Fibroblast of skin of back (primary cell): ENCODE measurements around the gene MAST4.
A peak's percentile ranks its signal among the peaks of the same experiment; 100 is the strongest.

Experiments
- DNase-seq: peaks from one replicate; pipeline ENCODE4 v3.0.0-alpha.2; 2013

The MAST4 gene

DNA sequence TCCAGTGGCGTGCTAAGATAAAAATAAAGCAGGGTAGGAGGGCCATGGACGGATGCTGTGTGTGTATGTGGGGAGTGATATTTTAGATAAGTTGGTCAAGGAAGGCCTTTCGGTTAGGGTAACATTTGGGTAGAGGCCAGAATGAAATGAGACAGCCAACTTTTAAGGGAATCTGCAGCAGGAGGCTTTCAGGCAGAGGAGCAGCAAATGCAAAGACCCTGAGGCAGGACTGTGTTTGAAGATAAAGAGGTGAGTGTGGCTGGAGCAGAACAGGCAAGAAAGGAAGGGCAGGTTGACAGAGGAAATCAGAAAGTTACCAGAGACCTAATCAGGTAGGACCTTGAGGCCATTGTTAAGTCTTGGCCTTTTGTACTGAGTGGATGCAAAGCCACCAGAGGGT, 106.2 kb downstream of the MAST4 start:
- DNase-seq: no peak

DNA sequence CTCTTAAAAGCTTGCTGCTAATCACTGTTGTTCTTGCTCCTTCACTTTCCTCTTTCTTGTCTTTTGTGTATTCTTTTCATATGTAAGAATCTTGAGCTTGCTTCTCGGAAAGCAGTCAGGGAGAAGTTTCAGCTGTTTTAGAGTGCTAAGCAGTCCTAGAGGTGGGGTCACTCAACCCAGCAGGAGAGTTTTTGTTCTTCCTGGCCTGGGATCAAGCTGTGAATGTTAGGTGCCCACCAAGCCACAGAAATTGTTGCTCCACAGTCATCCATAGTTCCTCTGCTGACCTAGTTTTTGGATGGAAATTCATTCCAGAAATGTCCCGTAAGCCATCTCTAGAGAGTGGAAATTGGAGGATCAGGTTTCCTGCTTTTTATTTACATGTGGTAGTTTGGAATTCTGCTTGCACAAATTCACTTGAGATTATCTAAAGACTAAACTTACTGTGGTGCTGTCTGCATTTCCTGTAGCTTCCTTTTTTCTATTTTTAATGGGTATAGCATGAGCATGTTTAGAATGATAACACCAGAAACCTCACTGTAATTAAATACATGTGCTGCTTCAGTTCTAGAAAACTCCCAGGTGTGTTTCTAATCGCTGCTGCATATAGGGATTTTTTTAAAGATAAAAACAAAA, 108.7 kb downstream of the MAST4 start:
- peak; percentile 82 for DNase-seq

DNA sequence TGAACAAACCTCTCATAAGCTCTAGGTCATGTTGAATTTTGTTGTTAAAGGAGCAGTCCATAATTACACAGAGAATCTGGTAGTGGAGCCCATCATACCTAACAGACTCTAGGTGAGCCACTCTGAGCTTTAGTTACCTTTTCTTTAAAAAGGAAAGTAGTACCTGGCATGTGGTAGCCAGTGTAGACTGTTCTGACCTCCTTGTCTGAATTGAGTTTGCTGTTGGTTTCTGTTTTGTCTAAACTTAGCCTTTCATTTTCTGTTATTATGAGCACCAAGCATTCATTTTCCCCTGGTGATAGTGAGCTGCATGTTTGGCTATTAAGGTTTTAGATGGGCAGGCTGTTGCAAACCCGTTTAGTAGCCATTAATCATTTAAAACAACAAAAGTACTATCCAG, 112.2 kb downstream of the MAST4 start:
- DNase-seq: no peak

DNA sequence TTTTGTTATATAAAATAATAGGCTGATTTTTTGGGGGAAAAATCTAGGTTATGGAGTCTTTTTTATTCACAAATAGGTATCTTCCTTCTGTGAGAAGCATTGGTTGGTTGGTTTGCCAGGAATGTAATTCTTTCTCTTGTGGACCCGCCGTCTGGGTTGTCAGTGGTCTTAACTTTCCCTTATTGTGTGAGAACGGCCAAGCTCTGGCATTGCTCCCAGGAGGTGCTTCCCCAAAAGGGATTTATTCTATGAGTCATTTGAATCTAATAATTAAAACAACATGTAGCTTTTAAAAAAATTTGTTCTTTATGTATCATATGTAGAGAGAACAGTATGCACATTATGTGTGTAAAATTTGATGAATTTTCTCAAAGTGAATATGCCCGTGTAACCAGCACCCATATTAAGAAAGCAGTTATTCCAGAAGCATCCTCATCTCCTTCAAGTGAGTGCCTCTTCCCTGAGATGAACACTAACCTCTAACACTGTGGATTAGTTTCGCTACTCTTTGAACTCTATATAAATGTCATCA, 114.4 kb downstream of the MAST4 start:
- DNase-seq: peak; percentile 88

DNA sequence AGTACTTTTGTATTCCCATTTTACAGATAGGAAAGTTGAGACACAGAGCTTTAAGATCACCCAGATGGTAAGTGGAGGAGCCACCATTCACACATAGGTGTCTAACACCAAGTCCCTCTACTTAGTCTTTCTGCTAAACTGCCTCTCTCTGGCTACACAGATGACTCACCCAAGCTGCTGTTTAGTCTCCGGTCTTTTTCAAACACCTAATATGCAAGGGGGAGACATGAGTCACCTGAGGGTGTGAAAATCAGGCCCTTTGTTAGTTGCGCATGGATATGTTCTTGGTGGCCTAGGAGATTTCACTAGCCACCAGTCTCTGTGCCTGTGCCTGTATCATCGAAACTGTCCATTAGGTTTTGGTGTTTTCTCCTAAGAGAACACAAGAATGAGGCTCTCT, 117.8 kb downstream of the MAST4 start:
- peak; percentile 53 for DNase-seq

DNA sequence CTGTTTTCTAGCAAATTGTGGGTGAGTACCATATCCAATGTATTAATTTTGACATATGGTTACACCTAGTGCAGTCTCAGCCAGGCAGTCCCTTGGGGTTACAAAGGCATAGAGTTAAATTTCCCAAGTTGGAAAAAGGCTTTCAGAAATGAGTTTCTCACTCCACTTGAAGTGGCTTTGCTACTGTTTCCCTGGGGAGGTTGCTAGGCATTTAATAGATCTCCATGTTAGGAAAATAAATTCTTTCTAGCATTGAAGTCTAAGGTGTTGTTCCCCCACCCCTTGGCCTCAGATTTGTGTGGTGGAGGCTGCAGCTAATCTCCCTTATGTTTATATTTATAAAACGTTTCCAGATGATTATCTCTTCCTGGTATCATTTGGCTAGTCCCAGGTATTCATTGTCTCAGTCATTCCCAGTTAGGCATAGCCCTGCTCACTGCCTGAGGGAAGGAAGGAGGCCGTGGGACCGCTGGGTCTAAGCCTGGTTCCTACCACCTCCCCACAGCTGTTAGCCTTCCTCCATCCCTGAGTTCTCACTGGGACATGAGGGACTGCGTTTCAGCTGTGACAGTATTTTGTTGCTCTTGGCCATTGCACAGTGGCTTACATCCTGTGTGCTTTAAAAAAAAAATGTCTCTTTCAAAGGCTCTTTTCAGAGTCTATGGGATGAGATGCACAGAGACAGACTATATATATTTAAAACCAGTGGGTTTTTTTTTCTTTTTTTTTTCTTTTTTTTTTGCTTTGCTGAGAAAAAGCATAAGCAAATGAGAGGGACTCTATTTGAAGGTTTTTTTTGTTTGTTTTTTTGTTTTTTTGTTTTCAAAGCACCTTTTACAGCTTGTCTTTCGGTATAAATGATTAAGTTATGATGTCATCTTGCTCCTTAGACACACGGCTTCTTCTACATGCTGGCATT, 121.5 kb downstream of the MAST4 start:
- peak; percentile 33 for DNase-seq

DNA sequence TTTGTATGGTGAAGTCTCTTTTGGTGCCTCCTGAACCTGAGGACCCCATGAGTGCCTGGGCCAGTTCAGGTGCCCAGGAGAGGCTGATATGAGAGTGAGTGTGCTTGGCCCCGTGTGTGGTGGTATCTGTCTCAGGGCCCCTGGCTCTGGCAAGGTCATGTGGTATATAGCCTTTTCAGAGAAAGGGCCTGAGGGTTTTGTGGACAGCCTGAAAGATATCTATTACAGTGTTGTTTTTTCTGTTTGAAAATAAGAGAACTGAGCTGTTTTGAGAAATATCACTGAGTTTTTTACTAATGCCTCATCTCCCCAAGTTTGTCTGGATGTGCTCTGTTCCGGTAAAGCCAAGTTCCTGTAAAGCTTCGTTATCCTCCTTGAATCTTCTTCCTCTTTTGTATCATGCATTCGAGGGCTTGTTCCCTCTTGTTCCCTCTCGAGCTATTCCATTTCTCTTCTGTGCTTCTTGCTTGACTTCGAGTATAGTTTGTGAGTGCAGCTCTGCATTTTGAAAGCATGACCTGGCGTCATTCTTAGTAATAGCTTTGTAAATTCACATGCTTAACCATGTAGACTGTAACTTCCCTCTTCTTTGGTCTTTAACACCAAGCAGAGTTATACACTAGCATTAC, 122.3 kb downstream of the MAST4 start:
- DNase-seq: no peak

DNA sequence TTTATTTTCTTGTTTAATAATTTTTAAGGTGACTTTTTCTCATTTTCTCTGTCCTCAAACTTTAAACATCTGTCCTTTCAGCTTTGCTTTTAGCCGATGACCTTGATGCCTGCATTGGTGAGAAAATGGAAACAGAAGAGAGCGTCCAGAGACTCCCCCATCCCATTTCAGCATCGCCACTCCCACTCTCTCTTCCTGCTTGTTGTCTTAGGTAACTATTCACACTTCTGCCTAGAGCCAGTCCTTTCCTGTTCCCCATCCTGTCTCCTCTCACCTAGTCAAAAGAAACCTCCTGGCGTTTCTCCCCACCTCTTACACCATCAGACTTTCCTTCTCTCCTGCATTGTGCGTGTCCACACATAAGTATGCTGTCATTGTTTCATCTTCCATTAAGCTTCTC, 124.6 kb downstream of the MAST4 start:
- no peak for DNase-seq

DNA sequence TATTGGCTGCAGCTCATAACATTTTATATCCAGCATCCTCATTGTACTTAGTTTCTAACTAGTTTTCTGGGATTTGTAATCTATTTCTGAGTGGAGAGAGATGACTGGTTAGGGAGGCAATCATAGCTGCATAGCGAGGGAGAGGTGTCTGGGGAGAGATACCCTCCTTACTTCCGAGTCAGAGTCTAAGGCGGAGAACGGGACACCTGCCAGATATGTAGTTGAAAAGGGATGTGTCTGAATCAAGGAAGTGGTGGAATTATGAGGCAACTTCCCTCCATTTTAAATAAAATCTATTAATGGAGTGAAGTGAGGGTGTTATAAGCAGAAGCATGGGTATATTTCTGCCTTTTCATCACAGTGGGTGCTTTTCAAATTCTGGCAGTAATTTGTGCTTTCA, 126.5 kb downstream of the MAST4 start:
- no peak for DNase-seq

DNA sequence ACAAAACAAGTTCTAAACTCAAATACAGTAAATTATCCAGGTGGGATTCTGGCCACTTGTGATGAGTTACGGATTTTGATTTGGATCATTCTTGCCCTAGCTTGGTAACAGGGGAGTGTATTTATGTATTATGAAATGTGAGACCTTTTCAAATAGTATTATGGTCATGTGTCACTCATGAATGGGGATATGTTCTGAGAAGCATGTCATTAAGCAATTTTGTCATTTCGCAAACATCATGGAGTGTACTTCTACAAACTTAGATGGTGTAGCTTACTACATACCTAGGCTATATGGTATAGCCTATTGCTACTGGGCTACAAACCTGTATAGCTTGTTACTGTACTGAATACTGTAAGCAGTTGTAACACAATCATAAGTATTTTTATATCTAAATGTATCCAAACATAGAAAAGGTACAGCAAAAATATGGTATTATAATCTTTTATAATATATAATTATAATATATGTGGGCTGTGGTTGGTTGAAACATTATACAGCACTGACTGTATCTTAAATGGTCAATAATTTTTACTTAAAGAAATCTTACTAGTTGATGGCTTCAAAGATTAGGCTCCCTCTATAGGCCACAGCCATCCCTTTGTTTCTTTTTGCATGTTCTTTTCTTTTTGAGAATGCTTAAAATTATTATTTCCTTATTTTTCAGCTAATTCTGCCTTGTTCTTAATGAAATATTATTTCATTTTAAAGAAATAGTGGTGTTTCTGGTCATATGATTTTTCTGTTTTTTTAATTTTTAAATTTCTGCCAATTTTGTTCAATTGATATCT, 128.4 kb downstream of the MAST4 start:
- DNase-seq: no peak

DNA sequence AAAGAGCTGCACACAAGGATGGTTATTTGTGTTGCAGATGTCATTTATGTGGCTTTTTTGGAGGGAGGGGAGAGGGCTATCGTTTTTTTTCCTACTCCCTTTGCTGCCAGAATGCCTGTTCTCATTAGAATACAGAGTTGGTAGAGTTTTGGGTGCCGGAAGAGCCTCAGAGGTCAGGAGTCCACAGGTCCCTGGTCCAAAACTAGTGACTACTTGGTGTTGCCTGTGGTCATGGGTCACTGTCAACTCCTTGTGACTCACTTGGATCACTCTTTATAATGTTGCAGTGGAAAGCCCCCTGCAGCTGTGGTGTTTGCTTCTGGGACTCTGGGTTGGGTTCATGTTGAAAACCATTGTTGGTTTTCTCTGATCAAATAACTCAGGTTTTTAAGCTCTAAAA, 131.4 kb downstream of the MAST4 start:
- DNase-seq: no peak

DNA sequence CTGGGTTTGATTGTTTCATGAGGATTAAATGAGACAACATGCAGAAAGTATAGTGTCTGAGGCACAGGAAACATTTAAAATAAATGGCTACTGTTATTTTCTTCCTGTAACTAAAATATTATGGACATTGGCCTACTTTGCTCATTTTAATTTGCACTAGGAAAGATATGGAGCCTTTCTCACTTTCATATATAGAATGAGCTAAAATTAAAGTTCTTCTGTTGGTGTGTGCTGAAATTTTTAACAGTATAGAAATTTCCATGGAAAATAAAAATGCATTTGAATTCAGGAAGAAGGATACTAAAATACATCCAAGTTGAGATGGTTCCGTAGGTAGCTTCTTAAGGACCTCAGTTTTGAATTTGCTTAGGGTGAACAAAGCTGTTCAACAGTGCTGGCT, 131.9 kb downstream of the MAST4 start:
- no peak for DNase-seq

DNA sequence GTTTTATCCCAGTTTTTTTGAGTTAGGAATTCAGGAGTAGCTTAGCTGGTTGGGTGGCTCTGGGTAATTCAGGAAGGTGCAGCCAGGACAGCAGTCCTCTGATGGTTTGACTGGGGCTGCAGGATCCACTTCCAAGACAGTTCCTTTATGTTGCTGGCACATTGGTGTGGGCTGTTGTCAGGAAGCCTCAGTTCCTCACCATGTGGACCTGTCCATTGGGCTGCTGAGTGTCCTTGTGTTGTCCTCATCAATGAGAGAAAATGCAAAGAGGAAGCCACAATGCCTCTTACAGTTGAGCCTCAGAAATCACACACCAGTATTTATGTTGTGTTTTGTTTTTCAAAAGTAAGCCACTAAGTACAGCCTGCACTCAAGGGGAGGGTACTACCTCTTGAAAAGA, 140.9 kb downstream of the MAST4 start:
- no peak for DNase-seq

DNA sequence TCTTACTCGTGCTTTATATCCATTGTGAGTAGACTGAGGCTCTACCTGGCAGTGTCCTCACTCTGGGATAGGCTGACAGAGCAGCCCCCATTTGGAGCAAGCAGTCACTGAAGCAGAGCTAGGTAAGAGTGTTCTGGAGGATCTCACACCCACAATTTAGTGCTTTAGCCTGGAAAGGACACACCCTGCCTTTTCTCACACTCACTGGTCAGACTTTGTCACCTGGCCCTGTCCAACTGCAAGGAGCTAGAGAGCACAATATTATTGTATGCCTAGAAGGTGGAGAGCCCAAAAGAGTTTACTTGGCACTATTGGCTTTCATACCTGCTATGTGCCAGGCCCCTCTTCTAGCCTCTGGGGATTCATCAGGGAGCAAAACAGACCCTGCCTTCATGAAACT, 141.9 kb downstream of the MAST4 start:
- no peak for DNase-seq

DNA sequence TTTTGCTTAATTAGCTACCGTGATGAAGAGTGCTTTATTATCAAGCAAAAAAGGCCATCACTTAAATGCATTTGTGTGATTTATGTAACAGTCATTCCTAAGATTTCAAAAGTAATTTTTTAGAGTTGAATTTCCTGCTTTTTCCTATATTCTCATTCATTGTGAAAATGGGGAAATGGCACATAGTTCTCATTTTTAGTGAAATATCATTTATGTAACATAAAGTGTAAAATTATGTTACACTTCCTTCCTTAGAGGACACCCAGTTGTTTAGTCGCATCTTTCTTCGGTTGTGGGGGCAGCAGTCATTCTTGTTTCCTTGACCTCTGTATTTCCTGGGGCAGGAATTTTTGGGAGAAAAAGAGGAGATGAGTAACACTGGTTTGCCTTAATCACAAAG, 142.8 kb downstream of the MAST4 start:
- no peak for DNase-seq

DNA sequence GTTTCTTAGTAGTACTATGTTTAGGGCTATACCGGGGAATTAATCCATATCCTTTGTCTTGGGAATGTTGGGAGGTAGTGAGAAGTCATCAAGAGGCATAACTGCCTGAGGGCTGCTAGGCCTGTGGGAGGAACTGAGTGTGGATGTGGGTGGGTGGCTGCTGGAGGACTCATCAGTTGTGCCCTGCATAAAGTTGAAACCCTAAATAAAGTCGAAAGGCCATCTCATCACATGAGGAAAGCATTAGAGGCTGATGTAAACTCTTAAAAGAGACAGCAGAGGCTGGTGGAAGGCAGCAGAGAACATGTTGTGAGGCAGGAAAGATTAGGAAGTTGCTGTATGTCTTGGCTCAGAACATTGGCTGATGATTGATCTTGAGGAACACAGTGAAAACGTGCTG, 143.8 kb downstream of the MAST4 start:
- DNase-seq: no peak

DNA sequence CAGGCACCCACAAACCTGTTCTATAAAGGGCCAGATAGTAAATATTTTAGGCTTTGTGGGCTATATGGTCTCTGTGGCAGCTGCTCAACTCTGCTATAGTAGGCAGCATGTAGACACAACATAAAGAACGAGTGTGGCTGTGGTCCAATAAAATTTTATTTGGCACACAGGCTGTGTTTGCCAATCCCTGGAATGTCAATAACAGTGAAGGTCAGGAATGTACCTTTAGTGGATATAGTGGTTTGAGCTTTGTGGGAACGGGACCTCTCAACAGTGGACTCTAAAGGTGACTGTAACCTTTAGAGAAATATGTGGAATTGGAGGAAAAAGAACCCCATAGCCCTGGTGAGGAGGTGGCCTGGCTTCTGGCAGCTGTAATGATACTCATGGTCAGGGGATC, 145.2 kb downstream of the MAST4 start:
- DNase-seq: no peak

DNA sequence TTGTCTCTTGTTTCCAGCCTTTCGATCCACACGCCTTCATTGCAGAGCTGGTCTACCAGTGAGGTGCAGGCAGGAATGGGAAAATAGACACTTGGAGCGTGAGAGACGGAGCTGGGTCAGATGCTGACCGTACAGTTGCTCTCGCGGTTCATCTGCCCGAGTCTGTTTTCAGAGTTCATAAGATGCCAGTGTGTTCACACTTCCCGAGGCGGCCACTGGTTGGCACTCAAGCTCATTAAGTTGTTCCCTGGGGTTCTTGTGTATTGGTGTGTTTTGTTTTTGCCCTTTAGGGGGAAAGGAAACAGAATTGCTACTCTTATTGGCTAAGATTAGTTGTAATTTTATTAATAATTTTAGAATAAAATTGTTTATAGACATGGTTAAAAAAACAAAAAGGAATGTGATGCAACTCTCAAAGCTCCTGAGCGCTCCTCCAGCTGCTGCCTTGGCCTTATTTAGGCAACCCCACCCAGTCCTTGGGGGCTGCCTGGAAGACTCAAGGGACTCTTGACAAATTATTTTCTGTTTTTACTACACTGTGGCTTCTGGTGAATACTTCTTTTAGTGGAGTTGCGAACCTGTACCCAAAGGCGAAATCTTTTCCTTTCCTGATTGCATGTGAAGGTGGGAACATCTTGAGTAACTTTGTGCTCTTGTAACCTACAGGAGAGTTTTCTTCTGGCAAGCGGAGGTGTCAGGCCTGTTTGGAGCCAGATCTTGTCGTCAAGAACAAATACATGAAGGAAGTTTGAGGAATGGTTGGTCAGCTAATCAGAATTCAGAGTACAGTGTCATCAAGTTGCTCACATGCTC, 146.1 kb downstream of the MAST4 start:
- no peak for DNase-seq

DNA sequence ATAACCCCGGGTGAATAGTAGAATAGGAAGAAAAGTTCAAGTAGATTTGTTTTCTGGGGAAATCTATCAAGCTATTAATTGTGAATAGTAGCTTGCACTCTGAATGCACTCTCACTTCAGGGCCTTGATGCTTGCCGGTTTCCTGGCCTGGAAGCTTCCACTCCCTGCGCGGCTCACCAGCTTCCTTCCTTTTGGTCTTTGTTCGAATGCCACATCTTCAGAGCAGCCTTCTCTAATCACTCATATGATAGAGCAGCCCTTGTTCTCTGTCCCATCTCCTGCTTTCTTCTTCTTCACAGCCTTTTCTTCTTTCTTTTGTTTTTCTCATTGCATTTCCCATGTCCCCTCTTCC, 146.7 kb downstream of the MAST4 start:
- no peak for DNase-seq

DNA sequence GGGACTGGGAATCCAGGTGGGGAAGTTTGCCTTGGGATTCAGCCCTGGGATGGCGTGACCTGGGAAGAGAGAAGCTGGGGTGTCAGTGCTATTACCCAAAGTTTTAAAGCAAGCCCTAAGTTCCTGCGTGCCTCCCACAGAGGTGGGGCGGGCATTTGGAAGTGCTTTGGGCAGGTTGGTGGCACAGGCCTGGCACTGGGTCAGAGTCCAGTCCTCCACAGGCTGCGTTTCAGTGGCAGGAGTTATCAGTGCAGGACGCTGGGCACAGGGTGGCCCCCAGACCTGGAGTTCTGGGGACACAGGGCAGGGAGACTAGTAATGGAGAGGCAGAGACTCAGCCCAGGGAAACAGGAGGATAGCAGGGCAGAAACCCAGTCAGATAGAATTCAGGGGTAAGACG, 147.2 kb downstream of the MAST4 start:
- DNase-seq: no peak

DNA sequence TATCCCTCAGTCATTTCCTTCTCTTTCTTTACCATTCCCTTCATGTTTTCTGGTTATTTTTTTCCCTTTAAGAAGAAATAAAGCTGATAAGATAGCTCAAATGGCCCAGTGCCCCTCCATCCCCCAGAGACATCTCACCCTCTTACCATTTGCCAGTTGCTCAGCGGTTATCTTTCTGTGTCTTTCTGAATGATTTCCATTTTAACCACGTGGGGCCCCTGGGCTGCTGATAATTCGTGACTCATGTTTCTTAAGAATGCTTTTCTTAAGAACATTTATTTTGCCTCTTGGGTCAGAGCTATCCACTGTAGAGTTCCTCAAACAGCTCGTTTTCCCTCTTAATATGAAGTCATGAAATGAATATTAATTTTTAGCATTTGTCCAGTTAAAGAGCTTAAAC, 147.8 kb downstream of the MAST4 start:
- peak; percentile 60 for DNase-seq

DNA sequence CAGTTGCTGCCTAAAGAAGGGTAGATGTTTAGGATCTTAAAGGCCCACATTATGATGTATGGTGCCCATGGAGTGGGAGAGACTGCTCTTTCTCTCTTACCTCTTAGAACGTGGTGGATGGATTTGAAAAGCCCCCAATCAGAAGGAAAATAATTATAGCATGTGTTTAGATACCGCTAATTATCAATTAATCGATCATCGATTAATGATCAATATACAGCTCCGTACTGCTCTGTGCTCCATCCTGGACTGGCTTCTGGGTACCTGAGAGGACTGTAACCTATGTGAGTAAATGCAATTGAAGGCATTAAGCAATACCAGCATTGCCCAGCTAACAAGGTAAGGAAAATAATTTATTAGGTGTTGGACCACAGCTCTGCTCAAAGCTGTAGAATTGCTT, 149.1 kb downstream of the MAST4 start:
- DNase-seq: no peak
